IPS-NIHi7 (cell line): Measurements from ENCODE around the gene CDH4.

Source experiments
- DNase-seq: peaks from one replicate; pipeline ENCODE4 v3.0.0; 2012; ENCODE audit warnings: mixed read lengths; ENCODE audit errors: extremely low spot score

Gene CDH4

GRCh38 chr20:61732511-61733210 is 480.6 kb downstream of the CDH4 start:
- no peak for DNase-seq

DNA sequence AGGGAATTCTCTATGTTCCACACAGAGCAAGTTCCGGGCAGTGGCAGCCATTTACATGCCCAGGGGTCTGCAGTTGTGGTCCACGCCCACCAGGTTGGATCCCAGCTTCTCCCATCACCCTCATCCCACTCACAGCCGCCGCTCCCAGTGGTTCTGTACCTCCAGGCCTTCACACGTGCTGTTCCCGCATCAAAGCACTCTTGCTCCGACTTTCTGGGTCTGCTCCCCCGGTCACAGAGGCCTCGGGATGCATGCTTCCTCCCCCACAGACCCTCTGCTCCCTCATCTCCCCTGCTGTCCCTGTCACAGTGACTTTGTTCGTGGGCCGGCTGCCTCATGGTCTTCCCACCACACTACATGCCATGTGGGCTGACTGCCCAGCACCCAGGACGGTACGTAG is 481.2 kb downstream of the CDH4 start:
- no peak for DNase-seq

DNA sequence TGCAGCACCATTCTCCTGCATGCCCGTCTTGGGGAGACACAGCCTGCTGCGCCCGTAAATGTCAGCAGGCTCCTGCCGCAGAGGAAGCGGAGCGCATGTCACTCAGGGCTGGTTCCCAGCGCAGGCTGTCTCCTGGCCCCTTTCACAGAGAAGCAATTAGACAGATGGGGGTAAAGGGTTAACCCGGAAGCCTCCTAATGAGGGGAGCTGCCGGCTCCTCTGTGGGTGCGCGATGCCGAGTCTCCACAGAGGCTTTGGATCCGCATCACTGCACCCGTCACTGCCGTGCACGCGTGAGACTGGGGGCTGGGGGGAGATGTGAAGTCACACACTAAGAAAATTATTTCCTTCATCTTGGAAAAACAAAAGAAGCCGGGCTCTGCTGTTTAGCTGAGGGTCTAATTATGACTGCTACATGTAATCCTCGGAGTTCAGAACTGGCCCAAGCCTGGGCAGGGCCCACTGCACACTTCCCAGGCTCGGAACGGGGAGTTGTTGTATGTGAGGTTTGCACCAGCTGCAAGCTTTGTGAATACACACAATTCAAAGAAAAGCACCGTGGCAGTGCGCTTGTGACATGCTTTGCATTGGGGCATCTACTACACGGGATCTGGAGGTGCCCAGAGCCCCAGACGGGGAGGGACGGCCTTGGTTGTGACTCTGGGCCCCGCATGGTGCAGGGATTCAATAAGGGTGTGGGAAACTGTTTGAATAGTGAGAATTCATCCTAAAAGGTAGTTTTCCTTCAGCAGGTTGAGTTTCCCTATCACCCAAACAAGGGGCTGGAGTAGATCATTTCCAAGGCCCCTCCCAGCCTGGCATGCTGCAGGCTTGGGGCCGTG is 482.1 kb downstream of the CDH4 start:
- DNase-seq = no peak

DNA sequence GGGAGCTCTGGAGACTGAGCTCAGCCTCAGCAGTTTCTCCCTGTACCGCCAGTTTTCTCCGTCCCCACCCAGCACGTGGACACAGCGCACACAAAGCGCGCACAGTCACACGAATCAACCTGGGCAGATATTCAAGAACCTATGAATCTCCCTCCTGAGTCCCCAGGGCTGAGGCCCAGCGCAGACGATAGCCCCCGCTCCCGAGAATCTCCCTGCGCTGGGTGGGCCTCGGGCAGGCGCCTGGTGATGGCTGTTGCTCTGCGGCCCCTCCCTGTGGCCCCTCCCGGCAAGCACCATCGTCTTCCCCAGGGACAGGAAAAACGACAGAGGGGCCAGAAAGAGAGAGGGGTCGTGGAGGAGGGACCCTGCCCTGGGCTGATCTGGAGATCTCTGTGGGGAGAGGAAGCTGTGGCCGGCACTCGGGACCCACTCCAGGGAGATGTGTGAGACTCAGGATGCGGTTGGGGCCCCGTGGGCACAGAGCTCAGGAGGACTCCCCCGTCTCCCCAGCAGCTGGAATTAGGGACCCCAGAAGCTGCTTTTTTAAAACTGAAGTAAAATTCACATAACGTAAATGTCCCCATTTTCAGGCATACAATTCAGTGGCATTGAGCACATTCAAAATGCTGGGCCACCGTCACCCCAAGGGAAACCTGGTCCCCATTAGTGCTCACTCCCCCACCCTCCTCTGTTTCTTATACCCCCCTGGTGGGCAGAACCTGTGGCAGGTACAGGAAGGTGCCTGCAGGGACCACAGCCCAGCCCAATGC is 482.9 kb downstream of the CDH4 start:
- no peak for DNase-seq

DNA sequence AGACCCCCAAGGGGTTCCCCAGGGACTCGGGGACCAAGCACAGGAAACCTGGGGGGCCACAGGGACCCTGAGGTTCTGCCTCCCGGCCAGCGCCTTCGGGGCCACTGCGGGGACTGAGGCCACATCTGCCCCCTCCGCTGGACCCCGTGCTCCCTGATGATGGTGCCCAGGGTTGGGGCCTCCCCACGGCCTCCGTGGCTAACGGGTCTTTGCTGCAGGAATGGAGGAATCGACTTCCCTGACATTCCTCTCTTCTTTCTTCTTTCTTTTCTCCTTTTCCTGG is 483.4 kb downstream of the CDH4 start:
- DNase-seq = no peak

DNA sequence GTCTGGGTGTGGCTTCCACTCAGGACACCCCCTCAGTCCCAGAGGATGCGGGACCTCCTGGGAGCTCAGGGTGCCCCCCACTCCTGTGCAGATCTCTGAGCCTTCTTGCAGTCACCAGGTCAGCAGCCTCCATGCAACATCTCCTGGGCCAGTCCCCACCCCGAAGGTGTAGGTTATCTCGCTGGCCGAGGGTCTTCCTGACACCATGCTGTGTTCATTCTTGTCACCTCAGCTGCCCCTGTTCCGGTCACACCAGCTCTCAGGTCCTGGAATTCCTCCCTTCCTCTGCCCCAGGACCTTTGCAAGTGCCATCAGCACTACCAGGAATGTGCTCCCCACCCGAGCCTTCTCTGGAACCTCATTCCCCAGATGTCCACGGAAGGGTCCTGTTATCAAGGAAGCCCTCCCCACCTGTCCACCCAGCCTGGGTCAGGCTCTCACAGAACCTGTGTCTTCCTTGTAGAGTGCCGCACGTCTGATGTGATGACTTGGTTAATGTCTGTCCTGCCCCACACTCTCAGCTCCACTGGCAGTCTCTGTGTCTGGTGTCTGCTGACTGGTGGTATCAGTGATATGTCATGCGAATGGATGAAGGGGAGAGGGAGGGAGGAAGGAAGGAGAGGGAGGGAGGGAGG is 484.1 kb downstream of the CDH4 start:
- DNase-seq = no peak

DNA sequence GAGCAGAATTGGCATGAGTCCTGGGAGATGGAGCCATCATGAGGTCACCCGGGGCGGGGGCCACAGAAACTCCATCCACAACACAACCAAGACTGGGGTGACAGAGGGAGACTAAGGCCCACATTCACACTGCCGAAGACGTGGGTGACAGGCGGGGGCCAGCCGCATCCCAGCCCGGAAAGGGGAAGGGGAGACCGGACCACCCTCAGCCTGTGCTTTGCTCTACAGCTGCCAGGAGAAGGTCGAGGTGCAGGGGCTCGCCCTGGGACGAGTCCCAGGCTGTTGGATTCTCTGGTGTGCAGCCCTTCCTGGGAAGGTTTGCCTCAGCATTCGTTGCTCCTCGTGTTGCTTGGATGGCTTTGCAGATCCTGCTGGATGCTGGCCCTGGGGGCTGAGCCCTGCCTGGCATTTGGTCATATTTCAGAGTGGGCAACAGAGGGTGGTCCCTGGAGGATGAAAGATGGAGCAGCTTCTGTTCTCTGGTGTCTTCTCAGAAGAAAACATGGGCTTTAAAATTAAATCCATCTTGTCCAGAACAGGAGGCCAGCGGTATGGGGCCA is 484.8 kb downstream of the CDH4 start:
- DNase-seq = no peak

- DNase-seq = no peak
Observed at GRCh38 chr20:61737346-61737745, 485.3 kb downstream of the CDH4 start.

GRCh38 chr20:61737812-61738443 is 485.9 kb downstream of the CDH4 start:
- DNase-seq = no peak

GRCh38 chr20:61738601-61739069 is 486.6 kb downstream of the CDH4 start:
- DNase-seq = no peak

- DNase-seq = no peak
Observed at GRCh38 chr20:61739086-61739831, 487.2 kb downstream of the CDH4 start.

DNA sequence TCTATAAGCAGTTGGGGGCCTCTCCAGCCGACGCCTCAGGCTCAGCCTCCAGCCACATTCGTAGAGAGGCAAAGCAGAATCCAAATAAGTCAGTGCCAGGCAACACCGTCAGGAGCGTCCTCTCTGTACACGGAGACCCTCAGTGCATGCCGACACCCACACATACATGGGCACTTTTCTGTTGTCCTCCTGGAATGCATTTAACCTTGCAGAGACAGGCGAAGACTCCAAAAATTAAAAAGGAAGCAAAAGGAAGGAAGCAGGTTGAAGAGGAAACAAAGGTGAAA is 487.7 kb downstream of the CDH4 start:
- DNase-seq = no peak

- DNase-seq = no peak
Observed at GRCh38 chr20:61742097-61742825, 490.2 kb downstream of the CDH4 start.

DNA sequence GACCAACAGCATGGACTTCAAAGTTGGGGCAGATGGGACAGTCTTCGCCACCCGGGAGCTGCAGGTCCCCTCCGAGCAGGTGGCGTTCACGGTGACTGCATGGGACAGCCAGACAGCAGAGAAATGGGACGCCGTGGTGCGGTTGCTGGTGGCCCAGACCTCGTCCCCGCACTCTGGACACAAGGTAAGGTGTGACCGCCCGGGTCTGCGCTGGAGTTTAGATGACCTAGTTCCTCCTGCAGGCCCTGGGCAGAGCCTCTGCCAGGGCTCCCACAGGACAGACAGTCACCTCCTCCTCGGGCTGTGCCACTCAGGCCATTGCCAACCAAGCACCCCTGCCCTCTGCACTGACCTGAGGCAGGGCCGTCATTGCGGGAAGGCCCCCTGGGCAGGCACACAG is 491.5 kb downstream of the CDH4 start:
- DNase-seq = no peak

- DNase-seq = no peak
Observed at GRCh38 chr20:61744691-61745396, 492.8 kb downstream of the CDH4 start.

- no peak for DNase-seq
Observed at GRCh38 chr20:61745397-61746146, 493.5 kb downstream of the CDH4 start.

- DNase-seq = no peak
Observed at GRCh38 chr20:61746147-61746646, 494.1 kb downstream of the CDH4 start.

- no peak for DNase-seq
Observed at GRCh38 chr20:61746781-61747180, 494.7 kb downstream of the CDH4 start.

DNA sequence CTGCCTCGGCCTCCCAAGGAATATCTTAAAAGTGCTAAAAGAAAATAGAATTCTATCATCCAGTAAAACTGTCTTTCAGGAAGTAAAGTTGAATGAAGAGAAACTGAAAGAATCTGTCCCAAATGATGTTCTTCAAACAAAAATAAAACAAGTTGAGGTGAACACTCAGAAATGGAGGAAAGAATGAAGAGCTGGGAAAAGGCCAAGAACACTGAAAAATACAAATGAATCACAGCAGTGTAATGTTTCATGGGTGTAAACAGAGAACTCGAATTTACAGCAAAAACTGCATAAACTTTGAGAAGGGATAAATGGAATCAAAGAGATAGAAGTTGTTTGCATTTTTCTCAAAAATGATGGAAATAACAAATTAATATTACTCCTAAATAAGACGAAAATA is 496.3 kb downstream of the CDH4 start:
- no peak for DNase-seq
